ENCODE data around the gene RBMXL2. TPM values are rescaled to one million over a fixed set of nuclear protein-coding genes. Genes with fewer than 3 reads are reported as not detected.

Gene RBMXL2
- total and polyA plus RNA-seq, 2 of the 4 experiments (the other 2 are of a cell fraction) = not detected

Other genes with a start within 250 kb of the RBMXL2 start
- not detected in 2 replicates for gene OR10A5, start 243.3 kb upstream of the RBMXL2 start, total RNA-seq (2012; rRNA removed)
- not detected in 2 replicates for gene OR10A5, start 243.3 kb upstream of the RBMXL2 start, polyA plus RNA-seq (2012; rRNA removed)
- not detected in 2 replicates for gene OR10A2, start 225.9 kb upstream of the RBMXL2 start, total RNA-seq (2012; rRNA removed)
- gene OR10A2, start 225.9 kb upstream of the RBMXL2 start, polyA plus RNA-seq (2012; rRNA removed) = not detected in 2 replicates
- gene OR10A4, start 212.4 kb upstream of the RBMXL2 start, total RNA-seq (2012; rRNA removed) = not detected in 2 replicates
- gene OR10A4, start 212.4 kb upstream of the RBMXL2 start, polyA plus RNA-seq (2012; rRNA removed) = not detected in 2 replicates
- 0.28 and 0.36 TPM in 2 replicates for gene OR2D2, start 196.5 kb upstream of the RBMXL2 start, total RNA-seq (2012; rRNA removed)
- gene OR2D2, start 196.5 kb upstream of the RBMXL2 start, polyA plus RNA-seq (2012; rRNA removed) = 0.07 TPM in 1 of 2 replicates, not detected in the other
- gene OR2D3, start 168.0 kb upstream of the RBMXL2 start, total RNA-seq (2012; rRNA removed) = not detected in 2 replicates
- not detected in 2 replicates for gene OR2D3, start 168.0 kb upstream of the RBMXL2 start, polyA plus RNA-seq (2012; rRNA removed)
- 7.2 and 7.7 TPM in 2 replicates for gene ZNF215, start 162.6 kb upstream of the RBMXL2 start, total RNA-seq (2012; rRNA removed)
- gene ZNF215, start 162.6 kb upstream of the RBMXL2 start, polyA plus RNA-seq (2012; rRNA removed) = 2.9 and 3.4 TPM in 2 replicates
- 2.5 and 3.1 TPM in 2 replicates for gene ZNF214, start 68.7 kb upstream of the RBMXL2 start, total RNA-seq (2012; rRNA removed)
- 0.47 and 0.82 TPM in 2 replicates for gene ZNF214, start 68.7 kb upstream of the RBMXL2 start, polyA plus RNA-seq (2012; rRNA removed)
- gene NLRP14, start 68.5 kb upstream of the RBMXL2 start, total RNA-seq (2012; rRNA removed) = under 0.01 TPM in 2 replicates
- not detected in 2 replicates for gene NLRP14, start 68.5 kb upstream of the RBMXL2 start, polyA plus RNA-seq (2012; rRNA removed)
- gene SYT9, start 162.9 kb downstream of the RBMXL2 start, total RNA-seq (2012; rRNA removed) = not detected in 2 replicates
- not detected in 2 replicates for gene SYT9, start 162.9 kb downstream of the RBMXL2 start, polyA plus RNA-seq (2012; rRNA removed)

Data from IMR-90 (cell line).